HL-60 (cell line): ENCODE results near the gene TMEM135.

Experiments used
- DNase-seq, 2 experiments: peaks; one replicate each; pipeline ENCODE4 v3.0.0-alpha.2; 2010 to 2020; ENCODE audit warnings: low read depth in 1 of 2, low spot score in 1 of 2
- H3K27ac ChIP-seq: fragments of 250-450 bp; sonication (Bioruptor Pico); replicated peaks from 2 replicates; pipeline ENCODE4 v1.5.1; 2020; ENCODE audit warnings: mild to moderate bottlenecking, moderate library complexity
- H3K27me3 ChIP-seq: fragments of 250-450 bp; sonication (Bioruptor Pico); 2 replicates; pipeline ENCODE4 v1.5.1; 2021; ENCODE audit warnings: mild to moderate bottlenecking, moderate library complexity; ENCODE audit not compliant: insufficient read depth, poor library complexity, severe bottlenecking
- H3K4me3 ChIP-seq: replicated peaks from 2 replicates; pipeline ENCODE4 v1.5.1; 2011; ENCODE audit warnings: mild to moderate bottlenecking, control low read depth, low read length; ENCODE audit not compliant: insufficient read depth
- GABPA ChIP-seq: IDR thresholded peaks from 2 replicates; pipeline ENCODE4 v1.6.1; 2012; ENCODE audit warnings: low read depth
- POLR2AphosphoS5 ChIP-seq: IDR thresholded peaks from 2 replicates; pipeline ENCODE4 v1.6.1; 2012; ENCODE audit warnings: low read depth
- SPI1 ChIP-seq: IDR thresholded peaks from 2 replicates; pipeline ENCODE4 v1.6.1; 2012; ENCODE audit warnings: low read depth, mild to moderate bottlenecking, borderline replicate concordance
- TF ChIP-seq, protein P1 (sequence below): IDR thresholded peaks from one replicate; pipeline ENCODE4 v1.5.1; 2011; ENCODE audit warnings: low read length, control low read depth, inconsistent platforms; ENCODE audit not compliant: insufficient read depth
- TF ChIP-seq, protein P2 (sequence below): IDR thresholded peaks from 2 replicates; pipeline ENCODE4 v1.6.1; 2012; ENCODE audit warnings: low read depth; ENCODE audit not compliant: insufficient replicate concordance

The TMEM135 gene

DNA sequence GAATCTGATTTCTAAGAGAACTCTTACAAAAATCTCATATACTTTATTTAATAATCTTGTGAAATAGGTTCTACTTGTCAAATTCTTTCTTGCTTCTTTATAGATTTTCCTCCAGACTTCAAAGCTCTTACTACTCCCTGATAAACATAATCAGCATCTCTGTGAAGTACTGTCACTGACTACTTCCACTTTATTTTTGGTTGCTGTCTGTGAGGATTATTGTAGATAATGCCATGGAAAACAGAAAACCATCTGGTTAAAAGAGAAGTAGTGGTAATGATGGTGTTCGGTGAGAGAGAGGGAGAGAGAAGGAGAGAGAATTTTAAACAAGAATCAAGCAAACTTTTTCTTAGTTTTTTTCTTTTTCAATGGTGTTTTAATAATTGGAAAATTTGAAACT is 152.3 kb downstream of the TMEM135 start:
- no peak for DNase-seq

DNA sequence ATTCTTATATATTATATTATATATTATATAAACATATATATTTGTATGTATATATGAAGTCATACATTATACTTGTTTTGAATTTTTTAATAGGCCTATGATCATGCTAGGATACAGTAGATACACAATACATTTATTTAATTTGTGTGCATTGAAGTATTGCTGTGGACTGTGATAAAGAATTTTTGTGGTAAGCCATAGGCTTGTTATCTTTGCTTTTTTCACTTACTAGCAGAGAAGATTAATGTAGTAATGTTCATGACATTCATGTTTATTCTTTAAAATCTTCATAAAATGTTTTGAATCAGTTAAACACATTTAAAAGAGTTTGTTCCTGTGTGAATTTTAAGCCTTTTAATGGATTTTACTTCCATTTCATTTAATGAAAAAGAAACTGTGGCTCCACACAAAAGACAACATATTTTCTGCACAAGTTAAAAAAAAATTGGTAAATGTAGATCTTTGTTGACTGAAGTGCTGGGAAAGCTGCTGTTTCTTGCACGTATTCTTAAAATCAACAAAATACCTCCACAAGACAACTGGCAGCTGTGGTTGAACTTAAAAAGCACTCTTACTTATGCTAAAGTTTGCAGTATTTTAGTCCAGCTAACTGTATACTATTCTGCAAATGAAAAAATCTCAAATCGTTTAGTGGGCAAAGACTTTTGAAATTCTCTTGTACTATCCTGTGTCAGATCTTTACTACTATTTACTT is 156.2 kb downstream of the TMEM135 start:
- no peak for DNase-seq
- H3K27me3 ChIP-seq: no peaks in the 10 kb centered on the region
- no peak overlapping the region for H3K4me3 ChIP-seq
- TF ChIP-seq, protein P1, sequence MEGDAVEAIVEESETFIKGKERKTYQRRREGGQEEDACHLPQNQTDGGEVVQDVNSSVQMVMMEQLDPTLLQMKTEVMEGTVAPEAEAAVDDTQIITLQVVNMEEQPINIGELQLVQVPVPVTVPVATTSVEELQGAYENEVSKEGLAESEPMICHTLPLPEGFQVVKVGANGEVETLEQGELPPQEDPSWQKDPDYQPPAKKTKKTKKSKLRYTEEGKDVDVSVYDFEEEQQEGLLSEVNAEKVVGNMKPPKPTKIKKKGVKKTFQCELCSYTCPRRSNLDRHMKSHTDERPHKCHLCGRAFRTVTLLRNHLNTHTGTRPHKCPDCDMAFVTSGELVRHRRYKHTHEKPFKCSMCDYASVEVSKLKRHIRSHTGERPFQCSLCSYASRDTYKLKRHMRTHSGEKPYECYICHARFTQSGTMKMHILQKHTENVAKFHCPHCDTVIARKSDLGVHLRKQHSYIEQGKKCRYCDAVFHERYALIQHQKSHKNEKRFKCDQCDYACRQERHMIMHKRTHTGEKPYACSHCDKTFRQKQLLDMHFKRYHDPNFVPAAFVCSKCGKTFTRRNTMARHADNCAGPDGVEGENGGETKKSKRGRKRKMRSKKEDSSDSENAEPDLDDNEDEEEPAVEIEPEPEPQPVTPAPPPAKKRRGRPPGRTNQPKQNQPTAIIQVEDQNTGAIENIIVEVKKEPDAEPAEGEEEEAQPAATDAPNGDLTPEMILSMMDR: no peak
- TF ChIP-seq GABPA: no peak
- TF ChIP-seq SPI1: no peak
- TF ChIP-seq POLR2AphosphoS5: no peak
- TF ChIP-seq, protein P2, sequence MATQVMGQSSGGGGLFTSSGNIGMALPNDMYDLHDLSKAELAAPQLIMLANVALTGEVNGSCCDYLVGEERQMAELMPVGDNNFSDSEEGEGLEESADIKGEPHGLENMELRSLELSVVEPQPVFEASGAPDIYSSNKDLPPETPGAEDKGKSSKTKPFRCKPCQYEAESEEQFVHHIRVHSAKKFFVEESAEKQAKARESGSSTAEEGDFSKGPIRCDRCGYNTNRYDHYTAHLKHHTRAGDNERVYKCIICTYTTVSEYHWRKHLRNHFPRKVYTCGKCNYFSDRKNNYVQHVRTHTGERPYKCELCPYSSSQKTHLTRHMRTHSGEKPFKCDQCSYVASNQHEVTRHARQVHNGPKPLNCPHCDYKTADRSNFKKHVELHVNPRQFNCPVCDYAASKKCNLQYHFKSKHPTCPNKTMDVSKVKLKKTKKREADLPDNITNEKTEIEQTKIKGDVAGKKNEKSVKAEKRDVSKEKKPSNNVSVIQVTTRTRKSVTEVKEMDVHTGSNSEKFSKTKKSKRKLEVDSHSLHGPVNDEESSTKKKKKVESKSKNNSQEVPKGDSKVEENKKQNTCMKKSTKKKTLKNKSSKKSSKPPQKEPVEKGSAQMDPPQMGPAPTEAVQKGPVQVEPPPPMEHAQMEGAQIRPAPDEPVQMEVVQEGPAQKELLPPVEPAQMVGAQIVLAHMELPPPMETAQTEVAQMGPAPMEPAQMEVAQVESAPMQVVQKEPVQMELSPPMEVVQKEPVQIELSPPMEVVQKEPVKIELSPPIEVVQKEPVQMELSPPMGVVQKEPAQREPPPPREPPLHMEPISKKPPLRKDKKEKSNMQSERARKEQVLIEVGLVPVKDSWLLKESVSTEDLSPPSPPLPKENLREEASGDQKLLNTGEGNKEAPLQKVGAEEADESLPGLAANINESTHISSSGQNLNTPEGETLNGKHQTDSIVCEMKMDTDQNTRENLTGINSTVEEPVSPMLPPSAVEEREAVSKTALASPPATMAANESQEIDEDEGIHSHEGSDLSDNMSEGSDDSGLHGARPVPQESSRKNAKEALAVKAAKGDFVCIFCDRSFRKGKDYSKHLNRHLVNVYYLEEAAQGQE: no peak
- H3K27ac ChIP-seq: no peak overlapping the region

More for the DNA sequence above, 152.3 kb downstream of the TMEM135 start:
- TF ChIP-seq, protein P1: no peak
- TF ChIP-seq GABPA (no peak), SPI1 (no peak), POLR2AphosphoS5 (no peak)
- TF ChIP-seq, protein P2: no peak
- Histone ChIP-seq H3K27me3 (no peaks in the 10 kb centered on the region), H3K4me3 (no peak overlapping the region), H3K27ac (no peak overlapping the region)

DNA sequence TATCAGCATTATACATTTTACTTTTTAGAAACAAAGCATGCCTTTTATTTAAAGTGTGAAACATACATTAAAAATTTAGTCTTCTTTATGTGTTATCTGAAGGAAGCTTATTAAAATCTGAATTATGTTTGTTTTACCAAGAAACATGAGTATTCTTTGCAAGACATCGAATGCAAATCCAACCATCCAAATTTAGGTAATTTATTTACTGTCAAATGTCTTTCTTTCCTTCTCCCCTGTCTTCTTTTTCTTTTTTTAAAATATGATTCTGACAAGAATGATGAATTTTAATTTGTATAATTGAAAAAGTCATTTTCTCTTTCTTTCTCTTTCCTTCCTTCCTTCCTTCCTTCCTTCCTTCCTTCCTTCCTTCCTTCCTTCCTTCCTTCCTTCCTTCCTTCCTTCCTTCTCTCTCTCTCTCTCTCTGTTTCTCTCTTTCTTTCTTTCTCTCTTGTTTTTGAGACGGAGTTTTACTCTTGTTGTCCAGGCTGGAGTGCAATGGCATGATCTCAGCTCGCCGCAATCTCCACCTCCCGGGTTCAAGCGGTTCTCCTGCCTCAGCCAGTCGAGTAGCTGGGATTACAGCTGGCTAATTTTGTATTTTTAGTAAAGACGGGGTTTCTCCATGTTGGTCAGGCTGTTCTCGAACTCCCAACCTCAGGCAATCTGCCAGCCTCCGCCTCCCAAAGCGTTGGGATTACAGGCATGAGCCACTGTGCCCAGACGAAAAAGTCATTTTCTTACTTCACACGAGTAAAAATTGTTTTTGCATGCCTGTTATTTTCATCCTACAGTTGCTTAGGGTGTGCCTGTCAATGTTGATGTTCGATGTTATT is 157.5 kb downstream of the TMEM135 start:
- H3K4me3 ChIP-seq: no peak overlapping the region
- DNase-seq: no peak
- no peak overlapping the region for H3K27ac ChIP-seq
- no peaks in the 10 kb centered on the region for H3K27me3 ChIP-seq
- TF ChIP-seq SPI1 (no peak), POLR2AphosphoS5 (no peak), GABPA (no peak)
- TF ChIP-seq, protein P2: no peak
- TF ChIP-seq, protein P1: no peak
